Osteocyte (in vitro differentiated cells): ENCODE data around the gene EEPD1. TPM values are rescaled to one million over a fixed set of nuclear protein-coding genes. Genes with fewer than 3 reads are reported as not detected.

Experiments used
- DNase-seq: peaks from one replicate; pipeline ENCODE4 v3.0.0; 2021; ENCODE audit warnings: mixed read lengths; ENCODE audit not compliant: unreplicated experiment; ENCODE audit errors: extremely low spot score
- H3K27ac Mint-ChIP-seq: one replicate; pipeline ENCODE4 v1.8.0; 2021; ENCODE audit warnings: mild to moderate bottlenecking, mixed read lengths; ENCODE audit not compliant: unreplicated experiment
- H3K27me3 Mint-ChIP-seq: one replicate; pipeline ENCODE4 v1.8.0; 2021; ENCODE audit warnings: mixed read lengths; ENCODE audit not compliant: unreplicated experiment
- H3K36me3 Mint-ChIP-seq: one replicate; pipeline ENCODE4 v1.8.0; 2021; ENCODE audit warnings: mixed read lengths; ENCODE audit not compliant: unreplicated experiment
- H3K4me1 Mint-ChIP-seq: one replicate; pipeline ENCODE4 v1.8.0; 2021; ENCODE audit warnings: mixed read lengths; ENCODE audit not compliant: unreplicated experiment
- H3K4me3 Mint-ChIP-seq: one replicate; pipeline ENCODE4 v1.8.0; 2021; ENCODE audit warnings: mild to moderate bottlenecking, moderate library complexity, mixed read lengths; ENCODE audit not compliant: unreplicated experiment
- H3K9me3 Mint-ChIP-seq: one replicate; pipeline ENCODE4 v1.8.0; 2021; ENCODE audit warnings: mixed read lengths; ENCODE audit not compliant: unreplicated experiment
- CTCF ChIP-seq: fragments of 200-600 bp; sonication (generic); IDR thresholded peaks from 2 replicates; pipeline ENCODE4 v1.5.0; 2021; ENCODE audit warnings: antibody characterized with exemption, mild to moderate bottlenecking, moderate library complexity
- total RNA-seq: library from RNA; stranded (reverse); gene quantifications from 2 replicates; pipeline ENCODE4 v1.2.1, GENCODE V29; 2021

EEPD1 gene
- total RNA-seq, 1 donor from 2014 or later, result 1.3 TPM

DNA sequence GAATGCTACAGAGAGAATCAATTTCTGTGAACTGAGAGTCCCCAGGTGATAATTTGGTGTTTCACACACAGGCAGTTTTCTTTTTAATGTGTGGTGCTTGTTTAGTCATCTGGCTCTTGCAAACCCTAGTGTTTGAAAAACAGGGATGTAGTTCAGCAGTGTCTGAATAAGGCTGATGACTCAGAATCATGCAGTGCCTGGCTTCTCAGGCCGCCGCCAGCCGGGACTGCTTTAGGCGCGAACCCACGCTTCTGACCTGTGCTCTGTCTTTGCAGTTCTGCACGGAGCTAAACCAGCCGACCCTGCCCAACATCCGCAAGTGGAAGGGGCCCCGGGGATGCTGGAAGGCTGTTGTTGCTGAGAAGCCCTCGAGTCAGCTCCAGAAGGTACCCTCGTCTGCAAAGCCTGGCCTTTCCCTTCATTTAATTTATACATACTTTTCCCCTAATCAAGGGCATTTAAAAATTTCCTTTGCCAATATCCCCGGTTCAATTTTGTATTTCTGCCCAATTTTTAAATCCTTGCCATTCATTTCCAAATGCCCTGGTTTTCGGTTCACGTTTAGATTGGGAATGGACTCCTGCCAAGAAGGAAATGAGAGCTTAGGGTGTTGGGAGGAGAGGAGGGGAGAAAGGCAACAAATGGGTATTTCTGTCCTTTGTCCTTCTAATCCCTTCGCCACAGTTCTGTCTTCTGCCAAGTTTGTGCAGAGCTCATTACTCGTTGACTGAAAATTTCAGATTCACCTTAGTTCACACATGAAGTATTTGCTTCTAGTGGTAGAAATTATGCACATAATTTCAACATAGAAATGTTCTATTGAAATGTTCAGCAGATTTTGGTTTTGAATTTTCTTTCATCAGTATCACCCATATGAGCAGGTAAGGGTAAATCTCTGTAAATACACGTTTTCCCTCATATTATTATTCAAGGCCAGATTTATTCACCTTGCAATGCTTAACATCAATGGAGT lies 128.1 kb downstream of the EEPD1 start:
- H3K27me3 Mint-ChIP-seq, result no peaks in the 10 kb centered on the region
- no peak overlapping the region for H3K4me3 Mint-ChIP-seq
- H3K27ac Mint-ChIP-seq, result peak overlapping the region; percentile 64
- H3K9me3 Mint-ChIP-seq, result no peaks in the 10 kb centered on the region
- no peaks in the 10 kb centered on the region for H3K36me3 Mint-ChIP-seq
- DNase-seq, result no peak
- peaks cover 52% of the 10 kb centered on the region for H3K4me1 Mint-ChIP-seq
- no peak for TF ChIP-seq CTCF

DNA sequence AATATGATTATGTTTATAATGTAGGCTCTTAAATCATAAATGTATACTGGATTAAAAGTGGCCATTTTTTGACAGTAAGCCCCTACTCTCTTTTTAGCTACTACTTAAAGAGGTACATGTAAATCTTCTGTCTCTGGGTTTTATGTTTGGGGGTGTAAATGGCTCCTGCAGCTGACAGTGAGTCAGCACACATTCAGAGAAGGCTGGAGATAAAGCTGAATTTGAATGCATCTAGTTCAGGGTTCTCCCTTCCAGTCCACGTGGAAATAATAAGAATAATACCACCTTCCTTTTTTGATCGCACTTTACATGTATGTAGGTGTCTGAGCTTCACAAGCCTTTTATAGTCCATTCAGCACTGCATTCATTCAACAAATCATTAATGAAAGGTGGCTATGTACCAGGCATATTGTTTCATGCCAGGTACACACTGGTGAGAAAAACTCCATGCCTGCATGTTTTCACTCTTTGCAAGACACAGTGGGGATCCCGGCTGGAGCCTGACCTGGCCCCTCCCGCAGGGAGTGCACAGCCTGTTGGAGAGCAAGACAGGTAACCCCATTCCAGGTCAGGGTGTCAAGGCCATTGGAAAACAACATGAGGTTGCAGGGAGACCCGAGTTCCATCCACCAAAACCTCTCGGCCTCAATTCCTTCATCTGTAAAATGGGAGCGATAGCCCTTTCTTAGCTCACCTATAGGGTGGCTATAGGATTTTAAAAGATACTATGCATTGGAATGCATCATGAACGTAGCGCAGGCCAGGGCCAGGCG lies 129.1 kb downstream of the EEPD1 start:
- H3K4me3 Mint-ChIP-seq, result no peak overlapping the region
- H3K36me3 Mint-ChIP-seq, result no peaks in the 10 kb centered on the region
- no peaks in the 10 kb centered on the region for H3K27me3 Mint-ChIP-seq
- peaks cover 44% of the 10 kb centered on the region for H3K4me1 Mint-ChIP-seq
- H3K27ac Mint-ChIP-seq, result no peak overlapping the region
- no peak for TF ChIP-seq CTCF
- no peaks in the 10 kb centered on the region for H3K9me3 Mint-ChIP-seq
- no peak for DNase-seq

- no peak for DNase-seq
- Mint-ChIP-seq H3K27ac (no peak overlapping the region), H3K27me3 (peaks cover 3% of the 10 kb centered on the region), H3K36me3 (no peaks in the 10 kb centered on the region), H3K4me1 (peaks cover 35% of the 10 kb centered on the region), H3K4me3 (no peak overlapping the region), H3K9me3 (no peaks in the 10 kb centered on the region)
- no peak for TF ChIP-seq CTCF
These were observed 130.1 kb downstream of the EEPD1 start for GRCh38 chr7:36283181-36283580.

DNA sequence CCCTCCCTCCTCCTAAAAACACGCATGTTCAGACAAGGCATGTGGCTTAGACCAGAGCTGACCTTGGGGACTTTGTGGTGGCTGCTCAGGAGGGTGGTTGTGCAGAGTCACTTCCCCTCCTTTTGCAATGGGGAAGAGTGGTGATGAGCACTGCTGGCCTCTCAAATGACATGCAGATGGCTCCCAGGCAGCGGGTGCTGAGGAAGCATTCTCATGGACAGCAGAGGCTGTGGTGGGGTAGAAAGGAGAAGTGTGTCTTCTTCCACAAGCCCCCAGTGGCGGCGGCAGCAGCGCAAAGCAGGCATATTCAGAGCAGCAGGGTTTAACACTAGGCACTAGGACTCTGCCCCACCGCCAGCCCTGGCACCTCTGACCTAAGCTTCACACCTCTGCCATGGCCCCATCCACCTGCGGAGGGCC lies 130.7 kb downstream of the EEPD1 start:
- H3K4me3 Mint-ChIP-seq, result no peak overlapping the region
- peaks cover 29% of the 10 kb centered on the region for H3K4me1 Mint-ChIP-seq
- TF ChIP-seq CTCF, result no peak
- H3K36me3 Mint-ChIP-seq, result no peaks in the 10 kb centered on the region
- no peaks in the 10 kb centered on the region for H3K9me3 Mint-ChIP-seq
- no peak overlapping the region for H3K27ac Mint-ChIP-seq
- no peak for DNase-seq
- H3K27me3 Mint-ChIP-seq, result peaks cover 3% of the 10 kb centered on the region
